HCT116 (cell line): ENCODE results near the gene MAPK14.

Experiments used
- CEBPB ChIP-seq: IDR thresholded peaks from 2 replicates; pipeline ENCODE4 v1.6.1; 2012; ENCODE audit warnings: low read depth
- EZH2 ChIP-seq: fragments of 200-600 bp; sonication (generic); IDR thresholded peaks from 2 replicates; pipeline ENCODE4 v1.6.1; 2017; ENCODE audit warnings: antibody characterized with exemption, mixed run types
- JUND ChIP-seq: IDR thresholded peaks from 2 replicates; pipeline ENCODE4 v1.6.1; 2012
- POLR2A ChIP-seq: IDR thresholded peaks from 2 replicates; pipeline ENCODE4 v1.7.0; 2011; ENCODE audit warnings: borderline replicate concordance; ENCODE audit not compliant: insufficient read depth, insufficient read length; ENCODE audit errors: extremely low read depth
- RAD21 ChIP-seq: IDR thresholded peaks from 2 replicates; pipeline ENCODE4 v1.6.1; 2012; ENCODE audit warnings: low read depth, mild to moderate bottlenecking
- TF ChIP-seq, protein P1 (sequence below), 3 experiments: fragments of 200-600 bp in 1 of 3; sonication (generic) in 1 of 3; IDR thresholded peaks in 2 of 3; conservative IDR thresholded peaks in 1 of 3; 2 replicates each; pipeline ENCODE4 v1.5.1; 2012 to 2017; ENCODE audit warnings: low read depth in 2 of 3, low read length in 2 of 3, antibody characterized with exemption in 1 of 3, borderline replicate concordance in 1 of 3, control low read depth in 1 of 3, mild to moderate bottlenecking in 1 of 3, mixed read lengths in 1 of 3, mixed run types in 1 of 3, moderate library complexity in 1 of 3; ENCODE audit not compliant: insufficient read depth in 1 of 3

DNA sequence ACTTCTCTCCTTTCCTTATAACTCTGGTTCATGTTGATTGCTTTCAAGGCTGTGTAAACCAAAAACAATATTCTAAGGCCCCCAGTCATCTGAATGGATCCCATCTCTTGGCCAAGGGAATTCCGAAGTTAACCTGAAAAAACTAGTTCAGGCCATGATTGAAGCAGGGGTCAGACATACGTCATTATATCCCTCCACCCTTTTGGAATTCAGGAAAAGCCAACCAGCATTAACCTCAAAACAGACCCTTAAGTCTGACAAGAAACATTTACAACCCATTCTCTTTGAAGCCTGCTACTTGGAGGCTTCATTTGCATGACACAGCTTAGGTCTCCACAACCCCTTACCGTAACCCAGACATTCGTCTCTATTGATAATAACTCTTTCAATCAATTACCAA lies 42.9 kb upstream of the MAPK14 start:
- TF ChIP-seq, protein P1, sequence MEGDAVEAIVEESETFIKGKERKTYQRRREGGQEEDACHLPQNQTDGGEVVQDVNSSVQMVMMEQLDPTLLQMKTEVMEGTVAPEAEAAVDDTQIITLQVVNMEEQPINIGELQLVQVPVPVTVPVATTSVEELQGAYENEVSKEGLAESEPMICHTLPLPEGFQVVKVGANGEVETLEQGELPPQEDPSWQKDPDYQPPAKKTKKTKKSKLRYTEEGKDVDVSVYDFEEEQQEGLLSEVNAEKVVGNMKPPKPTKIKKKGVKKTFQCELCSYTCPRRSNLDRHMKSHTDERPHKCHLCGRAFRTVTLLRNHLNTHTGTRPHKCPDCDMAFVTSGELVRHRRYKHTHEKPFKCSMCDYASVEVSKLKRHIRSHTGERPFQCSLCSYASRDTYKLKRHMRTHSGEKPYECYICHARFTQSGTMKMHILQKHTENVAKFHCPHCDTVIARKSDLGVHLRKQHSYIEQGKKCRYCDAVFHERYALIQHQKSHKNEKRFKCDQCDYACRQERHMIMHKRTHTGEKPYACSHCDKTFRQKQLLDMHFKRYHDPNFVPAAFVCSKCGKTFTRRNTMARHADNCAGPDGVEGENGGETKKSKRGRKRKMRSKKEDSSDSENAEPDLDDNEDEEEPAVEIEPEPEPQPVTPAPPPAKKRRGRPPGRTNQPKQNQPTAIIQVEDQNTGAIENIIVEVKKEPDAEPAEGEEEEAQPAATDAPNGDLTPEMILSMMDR (IDR thresholded peaks at IDR 0.05 in 2 of 3, conservative IDR thresholded peaks at IDR 0.05 in 1 of 3; ENCODE audit: borderline replicate concordance in 1 of 3, insufficient read depth in 1 of 3, low read depth in 2 of 3, low read length in 2 of 3): no peak
- no peak for TF ChIP-seq EZH2
- no peak for TF ChIP-seq CEBPB
- TF ChIP-seq JUND: no peak
- no peak for TF ChIP-seq POLR2A
- no peak for TF ChIP-seq RAD21
